H9 (cell line): ENCODE results near the gene SLC30A3. TPM values are rescaled to one million over a fixed set of nuclear protein-coding genes. Genes with fewer than 3 reads are reported as not detected.

ENCODE experiments used
- DNase-seq: peaks from one replicate; pipeline ENCODE4 v3.0.0-alpha.2; 2017
- H2AFZ ChIP-seq: one replicate; pipeline ENCODE4 v1.6.1; 2013; ENCODE audit warnings: mild to moderate bottlenecking, low read length, control low read depth, moderate library complexity
- H2AK5ac ChIP-seq: 2 replicates; pipeline ENCODE4 v1.6.1; 2013; ENCODE audit warnings: low read length, control low read depth, mixed read lengths; ENCODE audit not compliant: insufficient read length
- H2BK120ac ChIP-seq: one replicate; pipeline ENCODE4 v1.6.1; 2013; ENCODE audit warnings: low read depth, mild to moderate bottlenecking, low read length, control low read depth, inconsistent platforms; ENCODE audit not compliant: poor library complexity, severe bottlenecking
- H2BK12ac ChIP-seq: 2 replicates; pipeline ENCODE4 v1.6.1; 2013; ENCODE audit warnings: low read length, control low read depth, mixed read lengths, low read depth; ENCODE audit not compliant: insufficient read length
- H2BK15ac ChIP-seq: 2 replicates; pipeline ENCODE4 v1.6.1; 2013; ENCODE audit warnings: low read depth, low read length, control low read depth
- H2BK20ac ChIP-seq: one replicate; pipeline ENCODE4 v1.6.1; 2013; ENCODE audit warnings: low read depth, mild to moderate bottlenecking, low read length, control low read depth, inconsistent platforms; ENCODE audit not compliant: poor library complexity, severe bottlenecking
- H2BK5ac ChIP-seq: 2 replicates; pipeline ENCODE4 v1.6.1; 2013; ENCODE audit warnings: low read length, control low read depth, mixed read lengths; ENCODE audit not compliant: insufficient read length
- H3K14ac ChIP-seq: 2 replicates; pipeline ENCODE4 v1.6.1; 2013; ENCODE audit warnings: low read length, control low read depth; ENCODE audit not compliant: insufficient read depth
- H3K18ac ChIP-seq: 2 replicates; pipeline ENCODE4 v1.6.1; 2013; ENCODE audit warnings: low read depth, mild to moderate bottlenecking, mixed read lengths, low read length, control low read depth; ENCODE audit not compliant: insufficient read length
- H3K23ac ChIP-seq: 2 replicates; pipeline ENCODE4 v1.6.1; 2013; ENCODE audit warnings: low read length, control low read depth, mixed read lengths, low read depth; ENCODE audit not compliant: insufficient read length
- H3K23me2 ChIP-seq: 2 replicates; pipeline ENCODE4 v1.6.1; 2013; ENCODE audit warnings: low read depth, mild to moderate bottlenecking, mixed read lengths, low read length, control low read depth; ENCODE audit not compliant: insufficient read length, poor library complexity, severe bottlenecking
- H3K27ac ChIP-seq: 2 replicates; pipeline ENCODE4 v1.5.1; 2013; ENCODE audit warnings: low read length, control low read depth, mixed read lengths, low read depth; ENCODE audit not compliant: insufficient read length
- H3K27me3 ChIP-seq: 2 replicates; pipeline ENCODE4 v1.6.1; 2013; ENCODE audit warnings: low read length, control low read depth, inconsistent platforms; ENCODE audit not compliant: insufficient read depth
- H3K4ac ChIP-seq: 2 replicates; pipeline ENCODE4 v1.6.1; 2013; ENCODE audit warnings: low read depth, mild to moderate bottlenecking, control low read depth, inconsistent platforms, low read length, moderate library complexity
- H3K4me1 ChIP-seq: 2 replicates; pipeline ENCODE4 v1.6.1; 2013; ENCODE audit warnings: low read length, control low read depth, inconsistent platforms; ENCODE audit not compliant: insufficient read depth
- H3K4me2 ChIP-seq: 2 replicates; pipeline ENCODE4 v1.6.1; 2013; ENCODE audit warnings: low read length, control low read depth, mixed read lengths; ENCODE audit not compliant: insufficient read length, insufficient read depth
- H3K56ac ChIP-seq: 2 replicates; pipeline ENCODE4 v1.6.1; 2013; ENCODE audit warnings: low read depth, mild to moderate bottlenecking, mixed read lengths, low read length, control low read depth; ENCODE audit not compliant: insufficient read length
- H3K79me1 ChIP-seq: 2 replicates; pipeline ENCODE4 v1.6.1; 2013; ENCODE audit warnings: low read depth, mild to moderate bottlenecking, moderate library complexity, low read length, control low read depth, inconsistent platforms; ENCODE audit not compliant: insufficient read depth, poor library complexity, severe bottlenecking
- H3K79me2 ChIP-seq: 2 replicates; pipeline ENCODE4 v1.6.1; 2013; ENCODE audit warnings: low read length, control low read depth, inconsistent platforms; ENCODE audit not compliant: insufficient read depth
- H3K9ac ChIP-seq: 2 replicates; pipeline ENCODE4 v1.6.1; 2013; ENCODE audit warnings: low read length, control low read depth, mixed read lengths; ENCODE audit not compliant: insufficient read length; ENCODE audit errors: extremely low read depth
- H3K9me3 ChIP-seq: one replicate; pipeline ENCODE4 v1.6.1; 2013; ENCODE audit warnings: low read depth, low read length, inconsistent platforms; ENCODE audit not compliant: control insufficient read depth
- H3T11ph ChIP-seq: one replicate; pipeline ENCODE4 v1.6.1; 2013; ENCODE audit warnings: mild to moderate bottlenecking, low read length, control low read depth, inconsistent platforms
- H4K20me1 ChIP-seq: one replicate; pipeline ENCODE4 v1.6.1; 2013; ENCODE audit not compliant: control insufficient read depth, insufficient read length, insufficient read depth
- H4K5ac ChIP-seq: 2 replicates; pipeline ENCODE4 v1.6.1; 2013; ENCODE audit warnings: low read depth, mild to moderate bottlenecking, mixed read lengths, low read length, control low read depth; ENCODE audit not compliant: insufficient read length
- H4K8ac ChIP-seq: replicated peaks from 2 replicates; pipeline ENCODE4 v1.6.1; 2013; ENCODE audit warnings: low read length, control low read depth, mixed read lengths, low read depth; ENCODE audit not compliant: insufficient read length
- H4K91ac ChIP-seq: 2 replicates; pipeline ENCODE4 v1.6.1; 2013; ENCODE audit warnings: low read depth, mild to moderate bottlenecking, moderate library complexity, mixed read lengths, low read length, control low read depth; ENCODE audit not compliant: insufficient read length
- H3K27ac Mint-ChIP-seq, 3 experiments: 2 replicates in 2 of 3; 3 replicates in 1 of 3; pipeline ENCODE4 v1.8.0; 2020 to 2021; ENCODE audit warnings: mixed read lengths in 3 of 3, mild to moderate bottlenecking in 1 of 3, moderate library complexity in 1 of 3
- H3K27me3 Mint-ChIP-seq: 2 replicates; pipeline ENCODE4 v1.8.0; 2021; ENCODE audit warnings: low read depth, mild to moderate bottlenecking, moderate library complexity, mixed read lengths
- H3K36me3 Mint-ChIP-seq, 3 experiments: 2 replicates in 2 of 3; 3 replicates in 1 of 3; pipeline ENCODE4 v1.8.0; 2020 to 2021; ENCODE audit warnings: low read depth in 3 of 3, mixed read lengths in 3 of 3; ENCODE audit not compliant: insufficient read depth in 1 of 3
- H3K4me1 Mint-ChIP-seq, 2 experiments: 2 replicates each; pipeline ENCODE4 v1.8.0; 2020; ENCODE audit warnings: mixed read lengths in 2 of 2
- H3K4me3 Mint-ChIP-seq, 2 experiments: 2 replicates in 1 of 2; 3 replicates in 1 of 2; pipeline ENCODE4 v1.8.0; 2020 to 2021; ENCODE audit warnings: mild to moderate bottlenecking in 2 of 2, mixed read lengths in 2 of 2, moderate library complexity in 1 of 2
- H3K9me3 Mint-ChIP-seq, 2 experiments: 2 replicates in 1 of 2; 3 replicates in 1 of 2; pipeline ENCODE4 v1.8.0; 2020; ENCODE audit warnings: mild to moderate bottlenecking in 2 of 2, mixed read lengths in 2 of 2, moderate library complexity in 1 of 2
- WGBS: extraction: QIAGEN DNeasy Blood & Tissue Kit; methylation state at CpG from one replicate; pipeline ENCODE4 v1.1.7; 2013; ENCODE audit warnings: missing lambda C conversion rate, low lambda C conversion rate, mixed read lengths; ENCODE audit not compliant: insufficient read length; ENCODE audit errors: extremely low coverage; 5-methylcytosine and 5-hydroxymethylcytosine counted together
- total RNA-seq: library from RNA; stranded (reverse); gene quantifications from 2 replicates; pipeline ENCODE4 v1.2.1, GENCODE V29; 2021
- TF ChIP-seq, protein P1 (sequence below): fragments of 200-600 bp; sonication (generic); conservative IDR thresholded peaks from 3 replicates; pipeline ENCODE4 v1.8.0; 2021; ENCODE audit warnings: antibody characterized with exemption, mild to moderate bottlenecking

Gene SLC30A3
- total RNA-seq, 1 experiment from 2014 or later: 2.5 TPM

DNA sequence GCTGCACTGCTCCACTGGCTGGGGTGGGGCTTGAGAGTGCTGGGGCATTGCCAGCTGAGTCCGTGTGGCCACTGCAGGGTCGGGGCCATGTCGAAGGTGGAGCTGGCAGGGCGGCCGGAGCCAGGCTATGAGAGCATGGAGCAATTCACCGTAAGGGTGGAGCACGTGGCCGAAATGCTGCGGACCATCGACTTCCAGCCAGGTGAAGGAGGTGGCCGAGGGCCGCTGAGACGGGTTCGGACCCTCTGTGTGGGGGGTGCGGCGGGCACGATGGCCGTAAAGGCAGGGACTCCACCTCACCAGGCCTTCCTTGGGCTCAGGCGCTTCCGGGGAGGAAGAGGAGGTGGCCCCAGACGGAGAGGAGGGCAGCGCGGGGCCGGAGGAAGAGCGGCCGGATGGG is 43.3 kb upstream of the SLC30A3 start:
- peaks cover 5 to 9% of the 10 kb centered on the region in 2 experiments for H3K4me1 Mint-ChIP-seq
- no peak for DNase-seq
- peaks cover 7 to 10% (median 9%) of the 10 kb centered on the region in 3 experiments; a peak in 6 of 7 replicates for H3K36me3 Mint-ChIP-seq
- Histone ChIP-seq H2BK15ac (no peak overlapping the region), H3K56ac (no peak overlapping the region), H3K18ac (no peak overlapping the region), H2BK5ac (no peak overlapping the region), H2AK5ac (no peak overlapping the region), H4K8ac (no peak overlapping the region), H2BK120ac (no peak overlapping the region), H2BK20ac (no peak overlapping the region), H3K14ac (no peak overlapping the region; the same call in 1 of the 2 replicates), H3K23me2 (peaks cover 9% of the 10 kb centered on the region), H3K9ac (no peak overlapping the region), H3K23ac (no peak overlapping the region), H3K27me3 (peaks cover 21% of the 10 kb centered on the region), H3K79me2 (no peaks in the 10 kb centered on the region), H3K4ac (no peak overlapping the region), H3K4me1 (no peaks in the 10 kb centered on the region), H3K4me2 (no peak overlapping the region), H3K79me1 (no peaks in the 10 kb centered on the region), H4K20me1 (no peaks in the 10 kb centered on the region), H3K27ac (no peak overlapping the region), H4K5ac (no peak overlapping the region), H3K9me3 (no peaks in the 10 kb centered on the region), H4K91ac (no peak overlapping the region), H3T11ph (no peak overlapping the region), H2BK12ac (no peak overlapping the region), H2AFZ (no peak overlapping the region)
- TF ChIP-seq, protein P1, sequence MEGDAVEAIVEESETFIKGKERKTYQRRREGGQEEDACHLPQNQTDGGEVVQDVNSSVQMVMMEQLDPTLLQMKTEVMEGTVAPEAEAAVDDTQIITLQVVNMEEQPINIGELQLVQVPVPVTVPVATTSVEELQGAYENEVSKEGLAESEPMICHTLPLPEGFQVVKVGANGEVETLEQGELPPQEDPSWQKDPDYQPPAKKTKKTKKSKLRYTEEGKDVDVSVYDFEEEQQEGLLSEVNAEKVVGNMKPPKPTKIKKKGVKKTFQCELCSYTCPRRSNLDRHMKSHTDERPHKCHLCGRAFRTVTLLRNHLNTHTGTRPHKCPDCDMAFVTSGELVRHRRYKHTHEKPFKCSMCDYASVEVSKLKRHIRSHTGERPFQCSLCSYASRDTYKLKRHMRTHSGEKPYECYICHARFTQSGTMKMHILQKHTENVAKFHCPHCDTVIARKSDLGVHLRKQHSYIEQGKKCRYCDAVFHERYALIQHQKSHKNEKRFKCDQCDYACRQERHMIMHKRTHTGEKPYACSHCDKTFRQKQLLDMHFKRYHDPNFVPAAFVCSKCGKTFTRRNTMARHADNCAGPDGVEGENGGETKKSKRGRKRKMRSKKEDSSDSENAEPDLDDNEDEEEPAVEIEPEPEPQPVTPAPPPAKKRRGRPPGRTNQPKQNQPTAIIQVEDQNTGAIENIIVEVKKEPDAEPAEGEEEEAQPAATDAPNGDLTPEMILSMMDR: no peak
- H3K9me3 Mint-ChIP-seq: no peaks in the 10 kb centered on the region
- H3K4me3 Mint-ChIP-seq: no peak overlapping the region
- peaks cover 52% of the 10 kb centered on the region for H3K27me3 Mint-ChIP-seq
- no peak overlapping the region for H3K27ac Mint-ChIP-seq
- WGBS: no CpG with 5 or more reads among the region's 26 CpGs
